GM23338 (cell line): ENCODE results near the gene LIX1. TPM values are rescaled to one million over a fixed set of nuclear protein-coding genes. Genes with fewer than 3 reads are reported as not detected.

ENCODE experiments used
- ATAC-seq: fragments of 200-7000 bp; cut with Tn5 transposase; 3 replicates; pipeline ENCODE4 v1.9.1; 2020
- DNase-seq: peaks from one replicate; pipeline ENCODE4 v3.0.0-alpha.2; 2015; ENCODE audit warnings: low spot score
- H2AFZ ChIP-seq: fragments of 200-600 bp; sonication (generic); 2 replicates; pipeline ENCODE4 v1.8.0; 2016; ENCODE audit warnings: antibody characterized with exemption, mild to moderate bottlenecking, moderate library complexity
- H3F3A ChIP-seq: fragments of 200-600 bp; sonication (generic); replicated peaks from 2 replicates; pipeline ENCODE4 v1.8.0; 2017; ENCODE audit warnings: antibody characterized with exemption, mixed run types, low read depth
- H3K27ac ChIP-seq: fragments of 200-600 bp; sonication (generic); 2 replicates; pipeline ENCODE4 v1.6.1; 2016; ENCODE audit warnings: low read depth
- H3K27me3 ChIP-seq: fragments of 200-600 bp; sonication (generic); 2 replicates; pipeline ENCODE4 v1.8.0; 2016; ENCODE audit warnings: mild to moderate bottlenecking, mixed run types, moderate library complexity; ENCODE audit not compliant: insufficient read depth
- H3K36me3 ChIP-seq: fragments of 200-600 bp; sonication (generic); 2 replicates; pipeline ENCODE4 v1.8.0; 2016; ENCODE audit warnings: mild to moderate bottlenecking; ENCODE audit not compliant: insufficient read depth
- H3K4me1 ChIP-seq: fragments of 200-600 bp; sonication (generic); 2 replicates; pipeline ENCODE4 v1.8.0; 2016; ENCODE audit warnings: mild to moderate bottlenecking, moderate library complexity; ENCODE audit not compliant: insufficient read depth
- H3K4me2 ChIP-seq: fragments of 200-600 bp; sonication (generic); 2 replicates; pipeline ENCODE4 v1.7.1; 2017; ENCODE audit warnings: mixed run types
- H3K4me3 ChIP-seq: fragments of 200-600 bp; sonication (generic); 2 replicates; pipeline ENCODE4 v1.6.1; 2016; ENCODE audit warnings: mixed run types
- H3K79me2 ChIP-seq: fragments of 200-600 bp; sonication (generic); replicated peaks from 2 replicates; pipeline ENCODE4 v1.8.0; 2017; ENCODE audit warnings: mild to moderate bottlenecking; ENCODE audit not compliant: insufficient read depth
- H3K9me2 ChIP-seq: fragments of 200-600 bp; sonication (generic); 2 replicates; pipeline ENCODE4 v1.8.0; 2017; ENCODE audit not compliant: insufficient read depth
- H4K20me1 ChIP-seq: fragments of 200-600 bp; sonication (generic); replicated peaks from 2 replicates; pipeline ENCODE4 v1.8.0; 2017; ENCODE audit warnings: mild to moderate bottlenecking; ENCODE audit not compliant: insufficient read depth
- H3K27ac Mint-ChIP-seq: 2 replicates; pipeline ENCODE4 v1.8.0; 2020; ENCODE audit warnings: inconsistent platforms, mild to moderate bottlenecking, moderate library complexity, mixed read lengths
- H3K27me3 Mint-ChIP-seq: 3 replicates; pipeline ENCODE4 v1.8.0; 2022; ENCODE audit warnings: low read depth, mild to moderate bottlenecking, moderate library complexity, mixed read lengths, inconsistent platforms; ENCODE audit not compliant: insufficient read depth, poor library complexity
- H3K36me3 Mint-ChIP-seq: 3 replicates; pipeline ENCODE4 v1.8.0; 2021; ENCODE audit warnings: low read depth, mild to moderate bottlenecking, inconsistent platforms, moderate library complexity, mixed read lengths
- H3K4me1 Mint-ChIP-seq: 3 replicates; pipeline ENCODE4 v1.8.0; 2020; ENCODE audit warnings: mild to moderate bottlenecking, inconsistent platforms, mixed read lengths
- H3K4me3 Mint-ChIP-seq: 3 replicates; pipeline ENCODE4 v1.8.0; 2021; ENCODE audit warnings: moderate library complexity, mild to moderate bottlenecking, inconsistent platforms, mixed read lengths
- H3K9me3 Mint-ChIP-seq: 3 replicates; pipeline ENCODE4 v1.8.0; 2020; ENCODE audit warnings: moderate library complexity, mild to moderate bottlenecking, inconsistent platforms, mixed read lengths
- CREB1 ChIP-seq: fragments of 250-450 bp; sonication (Bioruptor Pico); IDR thresholded peaks from 2 replicates; pipeline ENCODE4 v1.5.0; 2020; ENCODE audit warnings: low read depth, mild to moderate bottlenecking, moderate library complexity
- CTCF ChIP-seq, 2 experiments: fragments of 200-600 bp in 1 of 2; sonication (generic) in 1 of 2; conservative IDR thresholded peaks; 2 replicates each; pipeline versions ENCODE4 v1.5.1 to v1.6.1; 2016 to 2017; ENCODE audit warnings: antibody characterized with exemption in 2 of 2, low read depth in 2 of 2, mild to moderate bottlenecking in 2 of 2, moderate library complexity in 1 of 2
- ETS1 ChIP-seq: IDR thresholded peaks from 2 replicates; pipeline ENCODE4 v1.6.1; 2016; ENCODE audit warnings: antibody characterized with exemption
- EZH2 ChIP-seq: fragments of 200-600 bp; sonication (generic); IDR thresholded peaks from one replicate; pipeline ENCODE4 v1.8.0; 2017; ENCODE audit warnings: antibody characterized with exemption, mild to moderate bottlenecking, low read depth; ENCODE audit not compliant: unreplicated experiment
- EZH2phosphoT487 ChIP-seq: fragments of 200-600 bp; sonication (generic); IDR thresholded peaks from one replicate; pipeline ENCODE4 v1.8.1; 2018; ENCODE audit warnings: antibody characterized with exemption; ENCODE audit not compliant: unreplicated experiment
- JUNB ChIP-seq: IDR thresholded peaks from one replicate; pipeline ENCODE4 v1.6.1; 2016; ENCODE audit warnings: antibody characterized with exemption; ENCODE audit not compliant: unreplicated experiment
- NANOG ChIP-seq: IDR thresholded peaks from 2 replicates; pipeline ENCODE4 v1.6.1; 2016; ENCODE audit warnings: antibody characterized with exemption, borderline replicate concordance
- POLR2AphosphoS5 ChIP-seq: IDR thresholded peaks from 2 replicates; pipeline ENCODE4 v1.6.1; 2016; ENCODE audit warnings: antibody characterized with exemption, low read depth
- REST ChIP-seq: IDR thresholded peaks from one replicate; pipeline ENCODE4 v1.6.1; 2018; ENCODE audit warnings: antibody characterized with exemption; ENCODE audit not compliant: unreplicated experiment
- STAT1 ChIP-seq: IDR thresholded peaks from one replicate; pipeline ENCODE4 v1.6.1; 2016; ENCODE audit warnings: antibody characterized with exemption; ENCODE audit not compliant: unreplicated experiment
- ZNF114 ChIP-seq: fragments of 250-450 bp; sonication (Bioruptor Pico); IDR thresholded peaks from 2 replicates; pipeline ENCODE4 v1.5.0; 2020; ENCODE audit warnings: mild to moderate bottlenecking, moderate library complexity
- ZNF331 ChIP-seq: fragments of 250-450 bp; sonication (Bioruptor Pico); IDR thresholded peaks from 2 replicates; pipeline ENCODE4 v1.5.0; 2020; ENCODE audit warnings: low read depth, mild to moderate bottlenecking, moderate library complexity
- polyA plus RNA-seq: library from polyadenylated mRNA; unstranded; fragments of >200 nt; fragmentation: Nextera tagmentation; extraction: Ambion mirVana; gene quantifications from 2 replicates; pipeline ENCODE4 v1.2.1, GENCODE V29; 2016
- total RNA-seq: library from RNA; depleted of rRNA; stranded (reverse); fragments of >200 nt; shearing (Covaris generic); gene quantifications from 2 replicates; pipeline ENCODE4 v1.2.3, GENCODE V29; 2014

Gene LIX1
- total and polyA plus RNA-seq, 2 experiments from 2014 or later, result 0.13 TPM; not detected in 1

- Histone ChIP-seq H4K20me1 (no peaks in the 10 kb centered on the region), H3F3A (no peaks in the 10 kb centered on the region), H3K4me2 (0 out of 2 replicates have a peak overlapping the region, but pooled peaks have one; percentile 5), H3K4me1 (peaks cover 21% of the 10 kb centered on the region), H3K36me3 (no peaks in the 10 kb centered on the region), H3K4me3 (no peak overlapping the region), H3K9me2 (no peaks in the 10 kb centered on the region; the same call in 1 of the 2 replicates), H3K27ac (no peak overlapping the region; the same call in 1 of the 2 replicates), H3K27me3 (no peaks in the 10 kb centered on the region), H3K79me2 (no peaks in the 10 kb centered on the region), H2AFZ (no peak overlapping the region)
- Mint-ChIP-seq H3K27ac (no peak overlapping the region; the same call in 1 of the 2 replicates), H3K4me1 (peaks cover 28% of the 10 kb centered on the region), H3K36me3 (no peaks in the 10 kb centered on the region), H3K27me3 (peaks cover 1% of the 10 kb centered on the region), H3K9me3 (no peaks in the 10 kb centered on the region), H3K4me3 (no peak overlapping the region)
- ATAC-seq, result peak; percentile 73
- peak; percentile 66 for DNase-seq
- no peak for TF ChIP-seq ZNF331
- TF ChIP-seq EZH2phosphoT487, result no peak
- TF ChIP-seq JUNB, result no peak
- no peak for TF ChIP-seq STAT1
- TF ChIP-seq CTCF (conservative IDR thresholded peaks at IDR 0.05; ENCODE audit: low read depth in 2 of 2), result no peak
- TF ChIP-seq POLR2AphosphoS5, result no peak
- no peak for TF ChIP-seq EZH2
Observed at GRCh38 chr5:97065475-97065874, 76.9 kb downstream of the LIX1 start.

- Mint-ChIP-seq H3K36me3 (no peaks in the 10 kb centered on the region), H3K27ac (no peak overlapping the region), H3K4me3 (no peak overlapping the region), H3K4me1 (peaks cover 28% of the 10 kb centered on the region), H3K9me3 (peaks cover 7% of the 10 kb centered on the region; the same call in 1 of the 3 replicates), H3K27me3 (peaks cover 1% of the 10 kb centered on the region)
- Histone ChIP-seq H3K4me3 (no peak overlapping the region), H3K27ac (no peak overlapping the region), H3K27me3 (no peaks in the 10 kb centered on the region), H3K4me1 (peaks cover 21% of the 10 kb centered on the region), H3K9me2 (peaks cover 4% of the 10 kb centered on the region; the same call in 1 of the 2 replicates), H3K79me2 (no peaks in the 10 kb centered on the region), H3K36me3 (no peaks in the 10 kb centered on the region), H3F3A (no peaks in the 10 kb centered on the region), H3K4me2 (no peak overlapping the region), H2AFZ (no peak overlapping the region), H4K20me1 (no peaks in the 10 kb centered on the region)
- no peak for TF ChIP-seq ETS1
- no peak for ATAC-seq
- no peak for DNase-seq
Observed at GRCh38 chr5:97063251-97063650, 79.2 kb downstream of the LIX1 start.

GRCh38 chr5:97062046-97062445 lies 80.4 kb downstream of the LIX1 start:
- ATAC-seq (peak; percentile 74), DNase-seq (peak; percentile 31)
- peaks cover 23% of the 10 kb centered on the region for H3K4me1 ChIP-seq
- H3K79me2 ChIP-seq, result no peaks in the 10 kb centered on the region
- no peaks in the 10 kb centered on the region for H4K20me1 ChIP-seq
- H2AFZ ChIP-seq, result peak overlapping the region; percentile 73
- Mint-ChIP-seq H3K27me3 (peaks cover 1% of the 10 kb centered on the region), H3K4me3 (no peak overlapping the region), H3K9me3 (peaks cover 7% of the 10 kb centered on the region; the same call in 1 of the 3 replicates), H3K27ac (no peak overlapping the region), H3K36me3 (no peaks in the 10 kb centered on the region), H3K4me1 (peaks cover 25% of the 10 kb centered on the region)
- no peak overlapping the region for H3K4me3 ChIP-seq
- H3K27me3 ChIP-seq, result no peaks in the 10 kb centered on the region
- H3F3A ChIP-seq, result no peaks in the 10 kb centered on the region
- 0 out of 2 replicates have a peak, but pooled peaks cover 4% of the 10 kb centered on the region for H3K9me2 ChIP-seq
- H3K4me2 ChIP-seq, result no peak overlapping the region
- no peak overlapping the region for H3K27ac ChIP-seq
- H3K36me3 ChIP-seq, result no peaks in the 10 kb centered on the region
- TF ChIP-seq EZH2 (no peak), REST (no peak), JUNB (no peak), CREB1 (CRISPR knock-in tag) (no peak), ETS1 (no peak), EZH2phosphoT487 (no peak), ZNF114 (CRISPR knock-in tag) (no peak), NANOG (no peak)
